GM21723 (cell line): ENCODE results near the gene RAP1A.
"Not testable (repeated sequence)": the region's sequence is repeated elsewhere in the genome, so short reads cannot be mapped to it uniquely, and the experiment has no call there.

Source experiments
- ATAC-seq: cut with Tn5 transposase; IDR thresholded peaks from one replicate; pipeline ENCODE4 v1.9.1; 2021; ENCODE audit warnings: mild to moderate bottlenecking, moderate library complexity; ENCODE audit not compliant: unreplicated experiment

Gene RAP1A

GRCh38 chr1:111628153-111628552, 8.6 kb downstream of the RAP1A start:
- ATAC-seq, result no peak

GRCh38 chr1:111629190-111629954, 9.8 kb downstream of the RAP1A start:
- ATAC-seq, result no peak

DNA sequence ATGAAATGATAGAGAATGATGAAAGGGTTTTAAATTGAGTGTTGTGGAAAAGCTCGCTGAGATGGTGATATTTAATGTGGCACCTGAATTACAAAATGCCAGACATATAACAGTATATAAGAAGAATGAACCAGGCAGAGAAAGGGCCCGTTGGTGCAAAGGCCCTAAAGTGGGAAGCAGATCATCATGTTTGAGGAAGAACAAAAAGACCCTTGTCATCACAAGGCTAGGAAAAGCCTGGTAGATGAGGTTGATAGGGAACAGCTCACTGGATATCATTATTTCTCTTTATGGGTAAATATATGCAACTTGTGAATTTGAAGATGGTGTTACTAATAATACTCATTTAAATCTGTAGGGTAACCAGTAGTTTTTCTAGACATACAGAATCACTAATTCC, 11.0 kb downstream of the RAP1A start:
- no peak for ATAC-seq

DNA sequence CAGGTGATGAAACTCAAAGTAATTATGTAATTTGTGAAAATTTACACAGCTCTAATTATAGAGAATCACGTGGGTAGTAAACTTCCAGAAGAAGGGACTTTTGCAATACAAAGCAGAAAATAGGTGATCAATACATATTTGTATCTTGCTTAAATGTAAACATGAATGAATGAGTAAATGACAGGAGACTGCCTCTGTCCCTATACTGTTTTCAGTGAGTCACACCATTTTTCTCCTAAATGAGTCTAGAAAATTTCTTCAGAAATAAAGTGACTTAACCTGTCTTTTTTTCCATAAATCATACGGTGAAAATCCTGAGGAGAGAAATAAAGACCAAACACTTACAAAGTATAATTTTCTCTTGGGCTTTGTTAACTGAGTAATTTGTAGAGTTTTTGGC, 11.9 kb downstream of the RAP1A start:
- ATAC-seq, result no peak

GRCh38 chr1:111632771-111633170, 13.2 kb downstream of the RAP1A start:
- ATAC-seq, result not testable (repeated sequence)

GRCh38 chr1:111633736-111634247, 14.2 kb downstream of the RAP1A start:
- ATAC-seq, result no peak

DNA sequence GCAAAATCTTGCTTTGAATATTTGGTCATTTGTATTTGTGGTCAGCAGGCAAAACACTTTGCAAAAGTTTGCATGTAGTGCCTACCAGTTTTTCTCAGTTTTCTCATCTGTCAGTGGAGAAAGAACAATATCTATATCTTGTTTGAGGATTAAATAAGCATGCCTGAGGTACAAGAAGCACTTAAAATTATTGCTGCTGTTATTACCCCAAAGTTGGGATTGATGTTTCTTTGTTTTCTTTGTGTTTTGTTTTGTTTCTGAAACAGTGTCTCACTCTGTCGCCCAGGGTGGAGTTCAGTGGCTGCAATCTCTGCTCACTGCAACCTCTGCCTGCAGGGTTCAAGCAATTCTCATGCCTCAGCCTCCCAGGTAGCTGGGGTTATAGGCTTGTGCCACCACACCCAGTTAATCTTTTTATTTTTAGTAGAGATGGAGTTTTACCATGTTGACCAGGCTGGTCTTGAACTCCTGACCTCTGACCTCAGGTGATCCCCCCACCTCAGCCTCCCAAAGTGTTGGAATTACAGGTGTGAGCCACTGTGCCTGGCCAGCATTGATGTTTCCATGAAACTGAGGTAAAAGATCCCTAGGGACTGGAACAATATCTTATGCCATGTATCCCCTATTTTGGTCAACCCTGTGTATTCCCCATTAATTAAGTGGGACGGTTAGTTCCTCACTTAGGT, 15.9 kb downstream of the RAP1A start:
- no peak for ATAC-seq

DNA sequence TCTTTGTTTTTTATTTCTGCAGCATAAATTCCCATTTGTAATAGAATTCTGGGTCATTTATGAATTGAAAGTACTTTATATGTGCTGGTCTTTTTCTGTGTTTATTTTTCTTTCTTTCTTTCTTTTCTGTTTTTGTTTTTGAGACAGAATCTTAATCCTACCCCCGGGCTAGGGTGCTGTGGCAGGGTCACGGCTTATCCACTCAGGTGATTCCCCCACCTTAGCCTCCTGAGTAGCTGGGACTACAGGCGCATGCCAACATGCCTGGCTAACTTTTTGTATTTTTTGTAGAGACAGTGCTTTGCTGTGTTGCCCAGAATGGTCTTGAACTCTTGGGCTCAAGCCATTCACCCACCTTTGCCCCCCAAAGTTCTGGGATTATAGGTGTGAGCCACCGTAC, 18.7 kb downstream of the RAP1A start:
- ATAC-seq, result no peak

DNA sequence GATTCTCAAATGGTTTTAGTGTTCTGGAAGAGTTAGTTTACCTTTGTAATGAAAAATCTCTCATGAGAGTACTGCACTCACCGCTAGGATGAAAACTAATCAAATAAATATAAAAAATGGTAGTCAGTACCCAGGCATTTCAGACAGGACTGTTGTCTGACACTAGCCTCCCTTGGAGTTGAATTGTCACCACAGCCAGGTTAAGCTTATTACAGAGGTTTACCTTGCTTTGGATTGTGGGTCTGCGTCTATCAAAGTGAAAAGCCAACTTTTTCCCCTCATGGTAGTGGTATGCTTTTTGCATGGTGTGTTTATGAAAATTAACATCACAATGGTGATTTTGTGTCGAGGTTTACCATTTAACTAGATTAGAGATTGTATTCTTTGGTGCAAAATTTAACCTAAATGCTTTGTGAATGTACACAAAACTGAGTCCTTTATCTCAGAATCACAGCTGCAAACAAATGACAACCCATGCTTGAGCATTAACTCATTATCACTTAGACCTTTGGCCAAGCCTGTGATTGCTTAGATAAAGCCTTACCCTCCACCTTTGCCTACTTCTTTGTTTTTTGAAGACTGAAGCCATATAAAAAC, 20.1 kb downstream of the RAP1A start:
- no peak for ATAC-seq

- ATAC-seq, result no peak
Observed at GRCh38 chr1:111643097-111643496, 23.5 kb downstream of the RAP1A start.

- no peak for ATAC-seq
Observed at GRCh38 chr1:111643696-111644095, 24.1 kb downstream of the RAP1A start.

DNA sequence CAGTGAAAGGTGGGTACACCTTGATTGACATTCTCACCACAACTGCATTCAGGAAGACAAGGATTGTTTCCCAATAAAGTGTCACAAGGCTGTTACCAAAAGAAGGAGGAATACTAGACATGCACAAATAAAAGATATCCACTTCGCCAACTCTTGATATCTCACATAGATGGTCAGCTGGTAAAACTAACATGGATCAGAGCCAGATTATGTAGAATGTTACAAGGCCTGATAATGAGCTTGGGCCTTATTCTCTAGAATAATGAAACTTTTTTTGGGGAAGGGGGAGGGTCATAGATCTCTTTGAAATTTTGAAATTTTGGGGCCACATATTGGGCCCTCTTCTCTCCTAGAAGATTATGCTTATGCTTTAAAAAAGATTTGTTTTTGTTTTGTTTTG, 24.9 kb downstream of the RAP1A start:
- ATAC-seq, result no peak

DNA sequence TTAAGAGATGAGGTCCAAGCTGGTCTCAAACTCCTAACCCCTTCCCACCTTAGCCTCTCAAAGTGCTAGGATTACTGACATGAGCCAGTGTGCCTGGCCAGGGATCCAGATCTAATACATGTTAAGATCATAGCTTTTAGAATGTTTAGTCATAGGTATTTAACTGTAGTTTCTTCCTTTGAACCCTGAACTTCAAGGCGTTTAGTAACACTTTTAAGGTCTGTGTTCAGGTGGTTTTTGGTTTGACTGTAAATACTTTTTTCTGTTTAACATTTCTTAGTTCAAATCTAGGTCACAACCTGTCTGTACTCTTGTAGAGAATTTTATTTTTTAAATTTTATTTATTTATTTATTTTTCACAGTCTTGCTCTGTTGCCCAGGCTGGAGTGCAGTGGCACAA, 28.1 kb downstream of the RAP1A start:
- no peak for ATAC-seq

DNA sequence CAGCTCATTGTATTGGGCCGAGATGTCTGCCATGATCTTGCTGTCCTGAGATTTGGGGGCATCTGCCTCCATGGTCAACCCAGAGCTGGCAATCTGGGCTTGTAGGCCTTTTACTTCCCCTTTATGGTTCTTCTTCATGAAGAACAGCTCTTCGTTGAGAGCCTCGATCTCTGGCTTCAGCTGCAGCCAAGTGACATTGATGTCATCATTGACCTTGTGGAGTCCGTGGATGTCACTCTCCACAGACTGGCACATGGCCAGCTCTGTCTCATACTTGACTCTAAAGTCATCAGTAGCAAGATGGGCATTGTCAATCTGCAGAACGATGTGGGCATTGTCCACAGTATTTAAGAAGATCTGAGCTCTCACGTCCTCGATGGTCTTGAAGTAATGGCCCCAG, 29.2 kb downstream of the RAP1A start:
- ATAC-seq, result no peak

- no peak for ATAC-seq
Observed at GRCh38 chr1:111649227-111649626, 29.6 kb downstream of the RAP1A start.

- no peak for ATAC-seq
Observed at GRCh38 chr1:111649648-111650047, 30.1 kb downstream of the RAP1A start.

GRCh38 chr1:111653709-111654108, 34.1 kb downstream of the RAP1A start:
- no peak for ATAC-seq

- ATAC-seq, result peak; percentile 71
Observed at GRCh38 chr1:111654839-111655238, 35.2 kb downstream of the RAP1A start.

DNA sequence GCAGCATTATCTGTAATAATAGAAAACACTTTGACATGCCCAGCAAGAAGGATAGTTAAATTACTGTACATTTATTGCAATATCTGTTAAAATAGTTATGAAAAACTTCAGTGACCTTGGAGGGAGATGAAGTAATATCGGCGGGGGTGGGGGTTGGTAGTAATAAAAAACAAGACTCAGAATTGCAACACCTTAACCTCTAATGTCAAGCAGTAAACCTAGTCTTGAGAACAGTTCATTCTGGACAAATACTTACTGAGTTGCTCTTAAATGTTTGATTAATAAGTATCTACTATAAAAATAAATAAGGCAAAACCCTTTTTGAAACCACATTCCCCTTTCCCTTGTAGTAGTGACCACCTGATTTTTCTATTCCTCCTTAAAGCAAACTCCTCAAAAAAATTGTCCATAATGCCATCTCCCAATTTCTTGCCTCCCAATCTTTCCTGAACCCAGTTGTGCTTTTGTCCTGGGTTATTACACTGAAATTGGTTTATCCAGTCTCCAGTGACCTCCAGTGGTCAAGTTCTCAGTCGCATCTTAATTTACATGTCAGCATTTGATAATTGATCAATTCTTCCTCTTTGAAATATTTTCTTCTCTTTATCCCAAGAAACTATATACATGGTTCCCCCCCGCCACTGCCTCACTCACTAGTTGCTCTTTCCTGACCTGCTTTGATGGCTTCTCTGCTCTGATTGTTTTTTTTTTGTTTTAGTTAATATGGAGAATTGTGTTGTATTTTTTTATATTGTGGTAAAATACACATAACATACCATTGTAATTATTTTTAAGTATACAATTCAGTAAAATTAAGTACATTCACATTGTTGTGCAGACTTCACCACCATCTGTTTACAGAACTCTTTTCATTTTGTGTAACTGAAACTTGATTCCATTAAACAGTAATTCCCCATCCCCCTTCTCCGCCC, 36.8 kb downstream of the RAP1A start:
- ATAC-seq, result no peak

GRCh38 chr1:111658622-111659021, 39.0 kb downstream of the RAP1A start:
- ATAC-seq, result no peak
